HG02981 (cell line): ENCODE data around the gene SMIM13.
"Not testable (repeated sequence)": the region's sequence is repeated elsewhere in the genome, so short reads cannot be mapped to it uniquely, and the experiment has no call there.

Experiments
- ATAC-seq: cut with Tn5 transposase; IDR thresholded peaks from one replicate; pipeline ENCODE4 v1.9.1; 2021; ENCODE audit warnings: mild to moderate bottlenecking, moderate library complexity; ENCODE audit not compliant: unreplicated experiment

SMIM13 gene

GRCh38 chr6:11083491-11083890 is 10.1 kb upstream of the SMIM13 start:
- no peak for ATAC-seq

- no peak for ATAC-seq
These were observed 9.7 kb upstream of the SMIM13 start for GRCh38 chr6:11083956-11084355.

- ATAC-seq = no peak
These were observed 7.7 kb upstream of the SMIM13 start for GRCh38 chr6:11085758-11086435.

DNA sequence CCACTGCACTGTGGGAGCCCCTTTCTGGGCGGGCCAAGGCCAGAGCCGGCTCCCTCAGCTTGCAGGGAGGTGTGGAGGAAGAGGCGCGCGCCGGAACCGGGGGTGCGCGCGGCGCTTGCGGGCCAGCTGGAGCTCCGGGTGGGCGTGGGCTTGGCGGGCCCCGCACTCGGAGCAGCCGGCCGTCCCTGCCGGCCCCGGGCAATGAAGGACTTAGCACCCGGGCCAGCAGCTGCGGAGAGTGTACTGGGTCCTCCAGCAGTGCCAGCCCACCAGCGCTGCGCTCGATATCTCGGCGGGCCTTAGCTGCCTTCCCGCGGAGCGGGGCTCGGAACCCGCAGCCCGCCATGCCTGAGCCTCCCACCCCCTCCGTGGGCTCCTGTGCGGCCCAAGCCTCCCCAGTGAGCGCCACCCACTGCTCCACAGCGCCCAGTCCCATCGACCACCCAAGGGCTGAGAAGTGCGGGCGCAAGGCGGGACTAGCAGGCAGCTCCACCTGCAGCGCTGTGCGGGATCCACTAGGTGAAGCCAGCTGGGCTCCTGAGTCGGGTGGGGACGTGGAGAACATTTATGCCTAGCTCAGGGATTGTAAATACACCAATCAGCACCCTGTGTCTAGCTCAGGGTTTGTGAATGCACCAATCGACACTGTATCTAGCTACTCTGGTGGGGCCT is 6.4 kb upstream of the SMIM13 start:
- not testable (repeated sequence) for ATAC-seq

DNA sequence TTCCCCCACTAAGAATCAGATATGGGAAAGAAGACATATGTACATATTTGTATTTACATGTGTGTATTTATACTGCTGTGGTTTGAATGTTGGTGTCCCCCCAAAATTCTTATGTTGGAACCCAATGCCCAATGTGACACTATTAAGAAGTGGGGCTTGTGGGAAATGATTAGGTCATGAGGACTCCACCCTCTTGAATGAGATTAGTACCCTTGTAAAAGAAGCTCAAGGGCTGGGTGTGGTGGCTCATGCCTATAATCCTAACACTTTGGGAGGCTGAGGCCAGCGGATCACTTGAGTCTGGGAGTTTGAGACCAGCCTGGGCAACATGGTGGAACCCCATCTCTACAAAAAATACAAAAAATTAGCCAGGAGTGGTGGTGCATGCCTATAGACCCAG is 3.9 kb upstream of the SMIM13 start:
- no peak for ATAC-seq

GRCh38 chr6:11091141-11091540 is 2.5 kb upstream of the SMIM13 start:
- ATAC-seq = not testable (repeated sequence)

DNA sequence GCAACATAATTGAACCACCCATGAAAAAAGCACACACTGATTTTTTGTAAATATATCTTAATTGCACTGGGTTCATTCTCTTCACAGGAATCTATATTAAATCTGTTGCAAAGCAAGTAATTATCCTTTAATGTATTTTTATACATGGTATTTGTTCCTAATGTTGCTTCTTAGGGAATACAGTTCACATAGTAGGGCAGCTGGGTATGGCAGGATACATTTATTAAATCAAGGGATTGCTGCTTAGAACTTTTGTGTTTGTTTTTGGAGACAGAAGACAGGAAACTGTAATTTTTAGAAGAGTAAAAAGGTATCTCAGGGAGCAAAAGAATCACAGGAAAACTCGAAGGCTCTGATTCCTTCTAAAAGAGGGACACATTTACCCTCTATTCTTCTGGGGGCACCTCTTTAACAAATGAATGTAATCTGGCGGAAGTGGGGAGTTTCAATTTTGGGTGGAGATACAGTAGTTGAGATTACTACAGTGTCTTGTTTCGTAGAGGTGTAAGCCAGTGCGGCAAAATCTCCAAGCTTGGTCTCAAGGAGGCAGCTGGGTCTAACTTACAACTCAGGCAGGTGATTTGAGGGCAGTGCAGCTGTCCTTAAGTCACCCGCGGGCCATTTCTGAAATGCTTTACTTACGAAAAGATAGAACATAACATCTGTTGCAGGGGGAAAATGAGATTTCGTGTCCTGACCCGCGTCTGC is 812 bp upstream of the SMIM13 start:
- ATAC-seq = peak; percentile 28

DNA sequence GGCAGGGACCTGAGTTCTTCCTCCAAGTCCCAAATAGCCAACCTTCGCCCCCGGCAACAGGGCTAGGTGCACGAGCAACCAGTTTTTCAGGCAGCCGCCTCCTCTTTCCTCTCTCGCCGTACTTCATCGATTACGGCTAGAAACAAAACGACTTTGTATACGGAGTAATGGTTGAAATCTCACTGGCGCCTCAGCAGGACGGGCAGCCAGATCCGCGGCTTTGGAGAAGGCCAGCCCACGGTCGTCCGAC is 333 bp upstream of the SMIM13 start:
- peak; percentile 17 for ATAC-seq

DNA sequence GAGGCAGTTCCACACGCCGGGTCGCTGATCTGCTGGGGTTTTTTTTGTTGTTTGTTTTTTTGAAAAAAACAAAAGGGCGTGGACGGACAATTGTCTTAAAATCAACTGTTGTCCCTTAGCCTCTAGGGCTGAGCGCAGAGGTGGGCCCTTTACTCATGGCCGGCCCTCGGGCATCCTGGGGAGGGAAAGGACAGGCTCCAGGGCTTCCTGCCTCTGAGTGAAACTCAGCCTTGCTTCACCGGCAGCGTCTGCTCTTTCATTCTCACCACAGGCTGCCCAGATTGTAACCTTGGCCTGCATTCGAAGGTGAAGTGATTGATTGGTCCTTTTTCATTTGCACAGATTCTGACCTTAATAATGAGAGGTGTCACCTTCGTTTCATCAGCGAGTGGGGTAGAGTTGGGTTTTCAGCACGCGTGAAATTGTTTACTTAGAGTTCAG is 797 bp downstream of the SMIM13 start:
- peak; percentile 32 for ATAC-seq

DNA sequence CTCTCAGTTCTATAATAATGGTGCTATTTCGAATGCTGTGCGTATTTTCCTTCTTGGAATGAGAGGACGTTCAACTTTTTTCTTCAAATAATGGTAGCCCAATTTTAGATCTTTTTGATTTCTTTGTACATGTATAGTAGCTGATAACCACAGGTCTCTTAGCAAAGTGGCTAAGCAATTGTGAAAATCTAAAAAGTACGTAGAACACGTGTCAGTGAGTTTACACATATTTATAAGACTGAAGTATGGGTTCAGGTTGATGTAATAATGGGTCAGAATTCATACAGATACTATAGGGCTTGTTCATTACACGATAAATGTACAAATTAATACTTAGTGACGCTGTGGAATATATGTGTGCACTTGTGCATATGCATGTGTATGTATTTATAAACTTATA is 1.3 kb downstream of the SMIM13 start:
- ATAC-seq = no peak

DNA sequence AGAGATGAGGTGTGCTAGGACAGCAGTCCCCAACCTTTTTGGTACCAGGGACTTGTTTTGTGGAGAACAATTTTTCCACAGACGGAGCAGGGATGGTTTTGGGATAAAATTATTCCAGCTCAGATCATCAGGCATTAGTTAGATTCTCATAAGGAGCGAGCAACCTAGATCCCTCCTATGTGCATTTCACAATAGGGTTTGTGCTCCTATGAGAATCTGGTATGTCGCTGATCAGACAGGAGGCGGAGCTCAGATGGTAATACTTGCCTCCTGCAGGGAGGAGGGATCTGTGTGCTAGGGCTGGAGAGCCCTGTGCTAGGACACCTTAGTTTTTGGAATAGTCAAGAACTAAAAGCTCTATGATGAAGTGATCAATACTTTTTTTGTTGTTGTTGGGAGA is 2.5 kb downstream of the SMIM13 start:
- ATAC-seq = no peak

- no peak for ATAC-seq
These were observed 3.8 kb downstream of the SMIM13 start for GRCh38 chr6:11097476-11097875.

- no peak for ATAC-seq
These were observed 4.4 kb downstream of the SMIM13 start for GRCh38 chr6:11098004-11098403.

DNA sequence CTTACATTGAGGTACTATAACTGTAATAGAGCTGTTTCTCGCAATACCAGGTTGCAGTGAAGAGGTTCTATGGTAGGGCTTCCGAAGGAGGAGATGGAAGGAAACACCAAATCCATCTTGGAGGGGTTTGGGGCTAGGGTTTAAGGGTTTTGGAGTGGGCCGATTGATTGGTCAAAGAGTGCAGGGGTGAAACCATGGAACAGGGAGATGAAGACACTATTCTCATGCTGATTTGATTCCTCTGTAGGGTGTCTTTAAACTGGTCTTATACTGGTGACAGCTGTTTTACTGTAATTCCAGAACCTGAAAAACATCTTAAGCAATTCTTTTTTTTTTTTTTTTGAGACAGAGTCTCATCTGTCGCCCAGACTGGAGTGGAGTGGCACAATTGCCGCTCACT is 7.8 kb downstream of the SMIM13 start:
- no peak for ATAC-seq

DNA sequence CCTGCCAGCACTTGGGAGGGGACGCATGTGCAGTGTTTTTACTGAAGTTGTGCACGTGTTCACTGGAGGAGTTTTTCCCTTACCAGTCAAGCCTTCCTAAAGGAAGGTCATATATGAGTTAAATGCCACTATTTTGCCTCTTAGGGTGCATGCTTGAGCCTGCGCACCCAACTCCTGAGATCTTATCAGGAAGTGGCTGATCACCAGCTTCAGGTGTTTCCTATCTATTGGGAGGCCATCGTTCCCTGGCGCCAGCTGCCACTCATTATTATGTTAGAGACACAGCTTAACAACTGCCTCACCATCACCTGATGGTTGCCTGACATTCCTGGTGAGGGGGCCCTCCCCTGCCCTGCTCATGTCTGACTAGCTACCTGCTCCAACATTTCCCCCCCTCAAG is 9.4 kb downstream of the SMIM13 start:
- ATAC-seq = no peak

DNA sequence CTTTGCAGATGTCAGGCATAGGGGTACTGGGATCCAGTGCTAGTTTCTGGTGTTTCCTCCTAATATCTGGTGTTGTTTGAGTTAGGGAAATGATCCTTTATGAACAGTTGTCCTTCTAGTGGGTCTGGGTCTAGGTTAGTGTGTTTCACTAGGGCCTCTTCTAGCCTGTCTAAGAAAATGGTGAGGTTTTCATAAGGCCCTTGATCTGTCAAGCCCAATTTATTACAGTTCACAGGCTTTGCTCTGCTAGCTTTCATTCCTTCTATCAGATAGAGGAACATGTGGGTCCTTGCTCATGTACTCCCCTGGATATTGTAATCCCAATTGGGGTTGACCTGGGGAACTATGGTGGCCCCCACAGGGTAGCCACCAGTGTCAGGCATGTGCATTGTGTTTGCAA is 15.1 kb downstream of the SMIM13 start:
- no peak for ATAC-seq

DNA sequence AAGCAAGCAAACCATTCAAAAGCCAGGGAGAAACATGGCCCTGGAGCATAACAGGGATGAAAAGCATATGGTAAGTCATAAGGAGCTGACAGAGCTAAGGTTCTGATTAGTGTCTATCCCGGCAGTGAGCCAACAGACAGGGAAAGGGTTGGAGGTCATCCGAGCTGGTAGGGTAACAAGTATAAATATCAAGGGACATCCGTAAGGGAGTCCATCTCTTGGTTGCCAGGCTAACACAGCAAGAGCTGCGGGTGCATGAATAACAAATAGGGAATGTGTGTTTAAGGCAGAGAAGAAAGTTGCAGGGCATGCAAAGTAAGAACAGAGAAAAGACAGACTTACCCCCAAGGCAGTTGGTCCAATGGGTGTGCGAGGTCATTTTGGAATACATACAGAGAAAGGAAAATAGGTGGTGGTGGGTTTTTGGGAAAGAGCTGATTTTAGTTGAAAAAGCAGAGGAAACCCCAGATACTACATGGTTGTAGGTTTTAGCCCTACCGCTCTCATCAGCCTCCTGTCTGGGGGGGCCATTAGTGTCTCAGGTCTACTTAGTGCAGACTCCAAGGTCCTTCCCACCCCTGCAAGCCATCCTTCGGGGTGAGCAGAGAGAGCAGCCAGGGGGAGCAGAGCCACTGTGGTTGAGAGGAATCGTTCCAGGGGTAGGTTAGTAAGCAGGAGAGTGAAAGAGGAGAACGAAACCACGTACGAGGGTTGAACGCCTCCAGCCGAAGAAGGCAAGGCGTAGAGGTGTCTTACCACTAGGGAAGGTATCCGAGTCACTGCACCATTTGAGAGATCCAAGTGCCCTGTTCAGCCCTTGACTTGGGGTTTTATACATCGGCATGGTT is 17.5 kb downstream of the SMIM13 start, which contains the start of gene ERVFRD-1:
ERVFRD-1 (minus strand) TSS at position 805 of the 848 bp plus-strand sequence. CDS start 6,415 bp downstream, outside the sequence.
- no peak for ATAC-seq

DNA sequence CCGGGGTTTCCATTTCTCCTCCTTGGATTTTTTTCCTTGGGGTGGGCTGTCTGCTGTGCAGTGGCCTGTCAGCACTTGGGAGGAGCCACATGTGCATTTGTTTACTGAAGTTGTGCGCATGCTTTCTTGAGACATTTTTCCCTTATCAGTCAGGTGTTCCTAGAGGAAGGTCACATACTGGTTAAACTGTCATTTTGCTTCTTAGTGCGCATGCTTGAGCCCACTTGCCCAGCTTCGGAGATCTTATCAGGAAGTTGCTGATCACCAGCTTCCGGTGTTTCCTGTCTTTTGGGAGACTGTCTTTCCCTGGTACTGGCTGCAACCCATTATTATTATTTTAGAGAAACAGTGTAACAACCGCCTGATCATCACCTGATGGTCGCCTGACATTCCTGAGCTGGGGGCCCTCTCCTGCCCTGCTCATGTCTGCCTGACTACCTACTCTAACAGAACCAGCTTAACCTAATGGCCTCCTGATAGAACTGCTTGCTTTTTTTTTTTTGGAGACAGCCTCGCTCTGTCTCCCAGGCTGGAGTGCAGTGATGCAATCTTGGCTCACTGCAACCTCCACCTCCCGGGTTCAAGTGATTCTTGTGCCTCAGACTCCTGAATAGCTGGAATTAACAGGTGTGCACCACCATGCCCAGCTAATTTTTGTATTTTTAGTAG is 18.3 kb downstream of the SMIM13 start:
- ATAC-seq = no peak

GRCh38 chr6:11113038-11113437 is 19.4 kb downstream of the SMIM13 start:
- ATAC-seq = no peak

DNA sequence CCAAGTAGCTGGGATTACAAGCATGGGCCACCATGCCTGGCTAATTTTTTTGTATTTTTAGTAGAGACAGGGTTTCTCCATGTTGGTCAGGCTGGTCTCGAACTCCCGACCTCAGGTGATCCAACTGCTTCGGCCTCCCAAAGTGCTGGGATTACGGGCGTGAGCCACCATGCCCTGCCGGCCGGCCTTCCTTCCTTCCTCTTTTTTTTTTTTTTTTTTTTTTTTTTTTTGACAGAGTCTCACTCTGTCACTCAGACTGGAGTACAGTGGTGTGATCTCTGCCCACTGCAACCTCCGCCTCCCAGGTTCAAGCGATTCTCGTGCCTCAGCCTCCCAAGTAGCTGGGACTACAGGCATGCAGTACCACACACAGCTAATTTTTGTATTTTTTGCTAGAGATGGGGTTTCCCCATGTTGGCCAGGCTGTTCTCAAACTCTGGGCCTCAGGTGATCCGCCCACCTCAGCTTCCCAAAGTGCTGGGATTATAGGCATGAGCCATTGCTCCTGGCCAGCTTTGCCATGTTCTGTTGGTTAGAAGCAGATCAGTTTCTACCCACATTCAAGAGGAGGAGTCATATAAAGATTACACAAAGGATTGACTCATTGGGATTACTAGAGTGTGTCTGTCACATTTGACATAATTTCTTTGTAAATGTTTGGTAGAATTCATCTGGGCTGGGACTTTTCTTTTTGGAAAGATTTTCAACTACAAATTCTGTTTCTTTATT is 22.3 kb downstream of the SMIM13 start:
- peak; percentile 67 for ATAC-seq
